H54 (cell line): ENCODE measurements around the gene DCAF10.
"Not testable (repeated sequence)": the region's sequence is repeated elsewhere in the genome, so short reads cannot be mapped to it uniquely, and the experiment has no call there.

ENCODE experiments used
- DNase-seq: peaks from one replicate; pipeline ENCODE4 v3.0.0; 2011; ENCODE audit warnings: low spot score, mixed read lengths; ENCODE audit not compliant: insufficient read length
- FAIRE-seq: peaks from 3 replicates; lab custom pipeline; 2011; peaks lifted over from hg19 to GRCh38; lab: Jason Lieb, UNC
- POLR2A ChIP-seq: IDR thresholded peaks from 2 replicates; pipeline ENCODE4 v1.6.1; 2011; ENCODE audit warnings: low read depth, mild to moderate bottlenecking, low read length

Gene DCAF10

GRCh38 chr9:37800631-37801286 is at the start of gene DCAF10:
Gene DCAF10 (plus strand): TSS chr9:37800797. CDS start chr9:37800867, 70 bp downstream.
- peak; percentile 67 for TF ChIP-seq POLR2A
- DNase-seq (peak; percentile 45), FAIRE-seq (no peak)

- FAIRE-seq, result no peak
- DNase-seq, result no peak
- TF ChIP-seq POLR2A, result no peak
Measured at GRCh38 chr9:37751186-37751585, 49.4 kb upstream of the DCAF10 start.

- FAIRE-seq, DNase-seq: not testable (repeated sequence)
Measured at GRCh38 chr9:37751704-37752103, 48.9 kb upstream of the DCAF10 start.

GRCh38 chr9:37752112-37752511 is 48.5 kb upstream of the DCAF10 start:
- FAIRE-seq, DNase-seq: not testable (repeated sequence)

GRCh38 chr9:37752642-37753488 is 47.7 kb upstream of the DCAF10 start:
- no peak for FAIRE-seq
- TF ChIP-seq POLR2A, result no peak
- DNase-seq, result no peak

GRCh38 chr9:37753489-37754190 is 47.0 kb upstream of the DCAF10 start, which contains the start of gene TRMT10B:
Gene TRMT10B (plus strand): TSS chr9:37753805. CDS start chr9:37761932, 8,127 bp downstream.
- FAIRE-seq (no peak), DNase-seq (no peak)
- no peak for TF ChIP-seq POLR2A

- FAIRE-seq (no peak), DNase-seq (no peak)
Measured at GRCh38 chr9:37758747-37759146, 41.9 kb upstream of the DCAF10 start.

GRCh38 chr9:37760416-37761161 is 40.0 kb upstream of the DCAF10 start:
- DNase-seq (no peak), FAIRE-seq (no peak)
- no peak for TF ChIP-seq POLR2A

More at GRCh38 chr9:37758747-37759146, 41.9 kb upstream of the DCAF10 start:
- no peak for TF ChIP-seq POLR2A

- no peak for TF ChIP-seq POLR2A
- peak; percentile 43 for FAIRE-seq
- no peak for DNase-seq
Measured at GRCh38 chr9:37761511-37761910, 39.1 kb upstream of the DCAF10 start.

- not testable (repeated sequence) for FAIRE-seq, DNase-seq
Measured at GRCh38 chr9:37765263-37765662, 35.3 kb upstream of the DCAF10 start.

- no peak for FAIRE-seq
- TF ChIP-seq POLR2A, result no peak
- DNase-seq, result no peak
Measured at GRCh38 chr9:37769306-37769705, 31.3 kb upstream of the DCAF10 start.

GRCh38 chr9:37769995-37770394 is 30.6 kb upstream of the DCAF10 start:
- no peak for DNase-seq
- no peak for TF ChIP-seq POLR2A
- no peak for FAIRE-seq

- FAIRE-seq (no peak), DNase-seq (no peak)
- TF ChIP-seq POLR2A, result no peak
Measured at GRCh38 chr9:37775216-37775919, 25.2 kb upstream of the DCAF10 start.
